Hepatocyte (in vitro differentiated cells): ENCODE data around the gene TMEM245. TPM values are rescaled to one million over a fixed set of nuclear protein-coding genes. Genes with fewer than 3 reads are reported as not detected.
A peak's percentile ranks its signal among the peaks of the same experiment; 100 is the strongest.

Experiments
- DNase-seq: peaks from one replicate; pipeline ENCODE4 v3.0.0-alpha.2; 2016; ENCODE audit warnings: low spot score
- H2AFZ ChIP-seq: fragments of 200-600 bp; sonication (generic); 2 replicates; pipeline ENCODE4 v1.6.0; 2016; ENCODE audit warnings: antibody characterized with exemption, mild to moderate bottlenecking
- H3K27ac ChIP-seq: fragments of 200-600 bp; sonication (generic); 2 replicates; pipeline ENCODE4 v1.5.1; 2016; ENCODE audit warnings: mild to moderate bottlenecking
- H3K27me3 ChIP-seq: fragments of 200-600 bp; sonication (generic); 2 replicates; pipeline ENCODE4 v1.6.1; 2016
- H3K36me3 ChIP-seq: fragments of 200-600 bp; sonication (generic); replicated peaks from 2 replicates; pipeline ENCODE4 v1.5.1; 2016; ENCODE audit warnings: low read depth; ENCODE audit not compliant: insufficient read depth
- H3K4me1 ChIP-seq: fragments of 200-600 bp; sonication (generic); 2 replicates; pipeline ENCODE4 v1.5.1; 2016; ENCODE audit warnings: mild to moderate bottlenecking, moderate library complexity; ENCODE audit not compliant: insufficient read depth
- H3K4me2 ChIP-seq: fragments of 200-600 bp; sonication (generic); 2 replicates; pipeline ENCODE4 v1.6.0; 2016
- H3K4me3 ChIP-seq: fragments of 200-600 bp; sonication (generic); 2 replicates; pipeline ENCODE4 v1.5.1; 2016; ENCODE audit warnings: mild to moderate bottlenecking
- H3K79me2 ChIP-seq: fragments of 200-600 bp; sonication (generic); 2 replicates; pipeline ENCODE4 v1.6.0; 2017; ENCODE audit warnings: mild to moderate bottlenecking
- H3K9me2 ChIP-seq: fragments of 200-600 bp; sonication (generic); replicated peaks from 2 replicates; pipeline ENCODE4 v1.6.0; 2017; ENCODE audit warnings: mild to moderate bottlenecking; ENCODE audit not compliant: insufficient read depth
- H3K9me3 ChIP-seq: fragments of 200-600 bp; sonication (generic); 2 replicates; pipeline ENCODE4 v1.5.1; 2016; ENCODE audit warnings: low read depth, mild to moderate bottlenecking
- H4K20me1 ChIP-seq: fragments of 200-600 bp; sonication (generic); 2 replicates; pipeline ENCODE4 v1.6.0; 2016; ENCODE audit warnings: mild to moderate bottlenecking; ENCODE audit not compliant: insufficient read depth, poor library complexity, severe bottlenecking
- EZH2 ChIP-seq: fragments of 200-600 bp; sonication (generic); IDR thresholded peaks from 2 replicates; pipeline ENCODE4 v1.6.1; 2016; ENCODE audit warnings: antibody characterized with exemption, mild to moderate bottlenecking, borderline replicate concordance
- EZH2phosphoT487 ChIP-seq: fragments of 200-600 bp; sonication (generic); IDR thresholded peaks from one replicate; pipeline ENCODE4 v1.6.1; 2018; ENCODE audit warnings: antibody characterized with exemption, mild to moderate bottlenecking, low read depth, moderate library complexity; ENCODE audit not compliant: unreplicated experiment, severe bottlenecking
- WGBS: methylation state at CpG from one replicate; pipeline ENCODE4 v1.1.6; 2016; ENCODE audit warnings: low lambda C conversion rate; ENCODE audit errors: missing lambda C conversion rate; 5-methylcytosine and 5-hydroxymethylcytosine counted together
- polyA plus RNA-seq: library from polyadenylated mRNA; unstranded; fragments of >200 nt; fragmentation: Nextera tagmentation; extraction: Ambion mirVana; gene quantifications from 2 replicates; pipeline ENCODE4 v1.2.1, GENCODE V29; 2016
- total RNA-seq: library from RNA; depleted of rRNA; stranded (reverse); fragments of >200 nt; gene quantifications from 2 replicates; pipeline ENCODE4 v1.2.3, GENCODE V29; 2014
- TF ChIP-seq, protein P1 (sequence below): fragments of 200-600 bp; sonication (generic); IDR thresholded peaks from 2 replicates; pipeline ENCODE4 v1.5.1; 2016; ENCODE audit warnings: antibody characterized with exemption, mild to moderate bottlenecking; ENCODE audit not compliant: poor library complexity

Gene TMEM245
- total and polyA plus RNA-seq, 2 experiments from 2014 or later = 63.5 to 122 TPM

- Histone ChIP-seq H3K9me2 (no peaks in the 10 kb centered on the region), H3K36me3 (no peaks in the 10 kb centered on the region), H3K4me2 (peak overlapping the region; percentile 10), H3K4me3 (no peak overlapping the region), H3K9me3 (no peaks in the 10 kb centered on the region), H2AFZ (no peak overlapping the region), H4K20me1 (peaks cover 2% of the 10 kb centered on the region), H3K27me3 (no peaks in the 10 kb centered on the region), H3K79me2 (peaks cover 3% of the 10 kb centered on the region), H3K4me1 (peaks cover 4% of the 10 kb centered on the region), H3K27ac (peak overlapping the region; percentile 1)
- DNase-seq = no peak
- TF ChIP-seq, protein P1, sequence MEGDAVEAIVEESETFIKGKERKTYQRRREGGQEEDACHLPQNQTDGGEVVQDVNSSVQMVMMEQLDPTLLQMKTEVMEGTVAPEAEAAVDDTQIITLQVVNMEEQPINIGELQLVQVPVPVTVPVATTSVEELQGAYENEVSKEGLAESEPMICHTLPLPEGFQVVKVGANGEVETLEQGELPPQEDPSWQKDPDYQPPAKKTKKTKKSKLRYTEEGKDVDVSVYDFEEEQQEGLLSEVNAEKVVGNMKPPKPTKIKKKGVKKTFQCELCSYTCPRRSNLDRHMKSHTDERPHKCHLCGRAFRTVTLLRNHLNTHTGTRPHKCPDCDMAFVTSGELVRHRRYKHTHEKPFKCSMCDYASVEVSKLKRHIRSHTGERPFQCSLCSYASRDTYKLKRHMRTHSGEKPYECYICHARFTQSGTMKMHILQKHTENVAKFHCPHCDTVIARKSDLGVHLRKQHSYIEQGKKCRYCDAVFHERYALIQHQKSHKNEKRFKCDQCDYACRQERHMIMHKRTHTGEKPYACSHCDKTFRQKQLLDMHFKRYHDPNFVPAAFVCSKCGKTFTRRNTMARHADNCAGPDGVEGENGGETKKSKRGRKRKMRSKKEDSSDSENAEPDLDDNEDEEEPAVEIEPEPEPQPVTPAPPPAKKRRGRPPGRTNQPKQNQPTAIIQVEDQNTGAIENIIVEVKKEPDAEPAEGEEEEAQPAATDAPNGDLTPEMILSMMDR = no peak
- 41% methylated on average over 2 of the region's 2 CpGs for WGBS
Observed at GRCh38 chr9:109124121-109124520, 4.4 kb upstream of the TMEM245 start.

DNA sequence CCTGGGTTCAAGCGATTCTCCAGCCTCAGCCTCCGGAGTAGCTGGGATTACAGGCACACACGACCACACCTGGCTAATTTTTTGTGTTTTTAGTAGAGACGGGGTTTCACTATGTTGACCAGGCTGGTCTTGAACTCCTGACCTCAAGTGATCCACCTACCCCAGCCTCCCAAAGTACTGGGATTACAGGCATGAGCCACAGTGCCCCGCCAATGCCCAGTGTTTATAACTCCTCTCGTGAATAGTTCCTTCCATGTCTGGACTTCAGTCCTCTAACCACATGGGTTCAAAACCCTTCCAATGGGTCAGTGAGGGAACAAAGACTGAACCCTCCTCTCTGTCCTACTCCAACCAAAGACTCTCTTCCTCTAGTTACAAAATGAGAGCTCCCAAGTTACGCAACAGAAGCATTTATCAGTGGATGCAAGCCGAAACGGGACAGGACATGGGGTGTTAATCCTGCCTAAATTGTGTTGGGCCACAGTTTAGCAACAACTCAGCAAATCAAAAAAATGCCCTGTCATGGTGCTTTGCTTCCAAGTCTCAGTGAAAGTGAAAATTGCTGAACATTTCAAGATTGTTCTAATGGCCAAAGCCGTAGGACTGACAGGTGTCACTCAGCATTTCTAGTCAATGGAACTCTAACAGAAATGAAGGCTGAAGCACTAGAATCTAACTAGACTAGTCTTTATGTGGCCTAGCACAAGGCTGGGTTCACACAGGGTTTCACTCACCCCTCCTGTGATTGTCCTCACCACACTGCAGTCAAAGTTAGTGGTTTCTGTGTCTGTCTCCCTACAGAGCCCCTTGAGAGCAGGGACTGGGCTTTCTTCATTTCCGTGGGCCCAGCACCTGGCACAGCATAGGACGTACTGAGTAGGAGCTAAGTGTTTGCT lies 3.2 kb upstream of the TMEM245 start:
- no peak for DNase-seq
- TF ChIP-seq EZH2 = no peak
- no peak for TF ChIP-seq EZH2phosphoT487
- TF ChIP-seq, protein P1 = no peak
- Histone ChIP-seq H4K20me1 (peaks cover 12% of the 10 kb centered on the region), H2AFZ (no peak overlapping the region), H3K4me2 (peak overlapping the region; percentile 10), H3K36me3 (no peaks in the 10 kb centered on the region), H3K79me2 (peaks cover 14% of the 10 kb centered on the region), H3K4me1 (peaks cover 4% of the 10 kb centered on the region), H3K27me3 (no peaks in the 10 kb centered on the region), H3K9me2 (no peaks in the 10 kb centered on the region), H3K27ac (no peak overlapping the region), H3K4me3 (no peak overlapping the region), H3K9me3 (no peaks in the 10 kb centered on the region)
- 75% methylated on average over 12 of the region's 12 CpGs for WGBS

DNA sequence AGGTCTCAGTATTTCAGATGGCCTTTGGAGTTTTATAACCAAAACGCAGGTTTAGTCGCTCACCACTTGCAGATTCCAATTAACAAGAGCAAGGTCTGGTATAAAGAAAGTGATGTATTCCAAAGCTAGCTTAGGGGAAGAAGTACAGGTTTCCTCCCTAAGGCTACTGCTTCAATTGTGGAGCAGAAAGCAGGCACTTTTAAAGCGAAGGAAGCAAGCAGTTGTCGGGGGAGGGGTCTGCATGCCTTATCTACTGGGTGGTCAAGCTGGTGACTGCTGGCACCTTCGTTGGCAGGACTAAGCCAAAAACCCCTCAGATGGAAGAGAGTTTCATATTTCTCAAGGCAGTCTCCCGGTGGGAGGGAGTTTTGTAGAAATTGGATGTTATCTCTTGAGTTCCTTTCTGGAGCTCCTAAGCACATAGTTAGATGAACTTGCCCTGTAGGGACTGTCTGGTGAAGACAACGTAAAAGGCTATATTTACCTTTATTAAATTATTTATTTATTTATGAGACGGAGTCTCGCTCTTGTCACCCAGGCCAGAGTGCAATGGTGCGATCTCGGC lies 1.6 kb upstream of the TMEM245 start:
- Histone ChIP-seq H3K4me2 (no peak overlapping the region), H3K27ac (no peak overlapping the region), H3K36me3 (no peaks in the 10 kb centered on the region), H3K4me3 (no peak overlapping the region), H3K9me3 (no peaks in the 10 kb centered on the region), H2AFZ (no peak overlapping the region), H3K4me1 (peaks cover 4% of the 10 kb centered on the region), H3K79me2 (peaks cover 29% of the 10 kb centered on the region), H4K20me1 (peaks cover 17% of the 10 kb centered on the region), H3K9me2 (no peaks in the 10 kb centered on the region), H3K27me3 (no peaks in the 10 kb centered on the region)
- 63% methylated on average over 11 of the region's 11 CpGs for WGBS
- no peak for DNase-seq
- TF ChIP-seq EZH2phosphoT487 = no peak
- TF ChIP-seq, protein P1 = no peak
- no peak for TF ChIP-seq EZH2
